Breast epithelium (tissue), 4 donors: ENCODE data around the gene BTN2A1. TPM values are rescaled to one million over a fixed set of nuclear protein-coding genes. Genes with fewer than 3 reads are reported as not detected.

Experiments
- DNase-seq, 2 donors: peaks; one replicate each; pipeline ENCODE4 v3.0.0-alpha.2; 2019; ENCODE audit warnings: low spot score in 2 of 2
- H3K27ac ChIP-seq, 2 donors: fragments of 200-600 bp; sonication (generic) in 1 of 2; one replicate each; pipeline ENCODE4 v1.5.1; 2016 to 2019; ENCODE audit warnings: mild to moderate bottlenecking in 1 of 2
- H3K27me3 ChIP-seq, 2 donors: fragments of 200-600 bp; sonication (generic) in 1 of 2; one replicate each; pipeline versions ENCODE4 v1.5.1 to v1.6.0; 2017 to 2019; ENCODE audit warnings: control low read depth in 1 of 2, mild to moderate bottlenecking in 1 of 2
- H3K36me3 ChIP-seq: fragments of 200-600 bp; one replicate; pipeline ENCODE4 v1.5.1; 2019
- H3K4me1 ChIP-seq, 2 donors: fragments of 200-600 bp; sonication (generic); one replicate each; pipeline ENCODE4 v1.5.1; 2016 to 2019; ENCODE audit warnings: control low read depth in 1 of 2
- H3K4me3 ChIP-seq, 3 donors: fragments of 200-600 bp; sonication (generic); 1 replicate in 2 of 3; 2 replicates in 1 of 3; pipeline ENCODE4 v1.5.1; 2016 to 2019; ENCODE audit warnings: mild to moderate bottlenecking in 3 of 3, moderate library complexity in 2 of 3
- H3K9me3 ChIP-seq, 2 donors: fragments of 200-600 bp; sonication (generic) in 1 of 2; one replicate each; pipeline ENCODE4 v1.5.1; 2016 to 2019; ENCODE audit warnings: control low read depth in 1 of 2
- CTCF ChIP-seq, 3 donors: fragments of 450-650 bp; IDR thresholded peaks; one replicate each; pipeline ENCODE4 v1.5.1; 2016 to 2017; ENCODE audit warnings: antibody characterized with exemption in 3 of 3, mild to moderate bottlenecking in 3 of 3, moderate library complexity in 3 of 3
- POLR2A ChIP-seq: fragments of 450-650 bp; IDR thresholded peaks from one replicate; pipeline ENCODE4 v1.6.1; 2016; ENCODE audit warnings: antibody characterized with exemption, mild to moderate bottlenecking, moderate library complexity
- POLR2AphosphoS5 ChIP-seq, 3 donors: sonication (generic); formaldehyde crosslinking; IDR thresholded peaks; one replicate each; pipeline ENCODE4 v1.6.1; 2017; ENCODE audit warnings: antibody characterized with exemption in 3 of 3
- intact Hi-C: fragments of 100-400 bp; cut with DNase I; formaldehyde crosslinking; loops from one replicate; pipeline ENCODE4 v1.15.1; 2023; ENCODE audit warnings: low total_unique reads
- total RNA-seq, 3 donors: library from RNA; depleted of rRNA; stranded (reverse); fragments of >200 nt; gene quantifications; one replicate each; pipeline ENCODE4 v1.1.0, GENCODE V29; 2016

Gene BTN2A1
- total RNA-seq, 3 donors from 2014 or later, result 10.6 to 19.6 (median 14.1) TPM

GRCh38 chr6:26464416-26465131 lies 6.8 kb downstream of the BTN2A1 start:
- TF ChIP-seq POLR2AphosphoS5 (IDR thresholded peaks at IDR 0.05), result no peak
- no peak for TF ChIP-seq CTCF (IDR thresholded peaks at IDR 0.05)
- no peak for TF ChIP-seq POLR2A
- Histone ChIP-seq H3K9me3 (no peaks in the 10 kb centered on the region), H3K36me3 (peaks cover 4% of the 10 kb centered on the region), H3K27ac (no peak overlapping the region), H3K27me3 (no peaks in the 10 kb centered on the region), H3K4me3 (no peak overlapping the region), H3K4me1 (peaks cover 6 to 15% of the 10 kb centered on the region in 2 donors)
- intact Hi-C loops, result no loop called here
- no peak for DNase-seq

GRCh38 chr6:26465776-26466175 lies 8.0 kb downstream of the BTN2A1 start:
- Histone ChIP-seq H3K4me1 (peaks cover 4% of the 10 kb centered on the region in 2 donors), H3K9me3 (no peaks in the 10 kb centered on the region), H3K4me3 (no peak overlapping the region), H3K36me3 (peaks cover 4% of the 10 kb centered on the region), H3K27ac (no peak overlapping the region), H3K27me3 (no peaks in the 10 kb centered on the region)
- TF ChIP-seq CTCF (IDR thresholded peaks at IDR 0.05) (no peak), POLR2A (no peak), POLR2AphosphoS5 (IDR thresholded peaks at IDR 0.05) (no peak)
- no peak for DNase-seq
- intact Hi-C loops, result no loop called here

- TF ChIP-seq CTCF (IDR thresholded peaks at IDR 0.05), result no peak
- TF ChIP-seq POLR2A, result no peak
- TF ChIP-seq POLR2AphosphoS5 (IDR thresholded peaks at IDR 0.05), result no peak
- no peaks in the 10 kb centered on the region for H3K27me3 ChIP-seq
- H3K4me3 ChIP-seq, result no peak overlapping the region
- H3K36me3 ChIP-seq, result peaks cover 4% of the 10 kb centered on the region
- no peak for DNase-seq
- H3K4me1 ChIP-seq, result no peaks in the 10 kb centered on the region
- no peaks in the 10 kb centered on the region for H3K9me3 ChIP-seq
- intact Hi-C loops, result no loop called here
- H3K27ac ChIP-seq, result no peak overlapping the region
Observed at GRCh38 chr6:26468829-26469228, 11.1 kb downstream of the BTN2A1 start.

- Histone ChIP-seq H3K27me3 (no peaks in the 10 kb centered on the region), H3K4me1 (no peaks in the 10 kb centered on the region), H3K27ac (no peak overlapping the region), H3K9me3 (no peaks in the 10 kb centered on the region), H3K4me3 (no peak overlapping the region), H3K36me3 (peaks cover 4% of the 10 kb centered on the region)
- TF ChIP-seq CTCF (IDR thresholded peaks at IDR 0.05), result no peak
- no peak for TF ChIP-seq POLR2AphosphoS5 (IDR thresholded peaks at IDR 0.05)
- no peak for TF ChIP-seq POLR2A
- intact Hi-C loops, result no loop called here
- no peak for DNase-seq
Observed at GRCh38 chr6:26470643-26471042, 12.9 kb downstream of the BTN2A1 start.

- intact Hi-C loops, result no loop called here
- no peaks in the 10 kb centered on the region for H3K36me3 ChIP-seq
- TF ChIP-seq POLR2AphosphoS5 (IDR thresholded peaks at IDR 0.05), result no peak
- DNase-seq, result no peak
- no peaks in the 10 kb centered on the region for H3K27me3 ChIP-seq
- no peaks in the 10 kb centered on the region for H3K4me1 ChIP-seq
- no peak overlapping the region for H3K4me3 ChIP-seq
- no peak overlapping the region for H3K27ac ChIP-seq
- no peaks in the 10 kb centered on the region for H3K9me3 ChIP-seq
Observed at GRCh38 chr6:26471970-26472369, 14.2 kb downstream of the BTN2A1 start.
